ENCODE data around the gene SOX6. TPM values are rescaled to one million over a fixed set of nuclear protein-coding genes. Genes with fewer than 3 reads are reported as not detected.

Gene SOX6
- total RNA-seq, 1 experiment from 2014 or later: 0.21 TPM

DNA sequence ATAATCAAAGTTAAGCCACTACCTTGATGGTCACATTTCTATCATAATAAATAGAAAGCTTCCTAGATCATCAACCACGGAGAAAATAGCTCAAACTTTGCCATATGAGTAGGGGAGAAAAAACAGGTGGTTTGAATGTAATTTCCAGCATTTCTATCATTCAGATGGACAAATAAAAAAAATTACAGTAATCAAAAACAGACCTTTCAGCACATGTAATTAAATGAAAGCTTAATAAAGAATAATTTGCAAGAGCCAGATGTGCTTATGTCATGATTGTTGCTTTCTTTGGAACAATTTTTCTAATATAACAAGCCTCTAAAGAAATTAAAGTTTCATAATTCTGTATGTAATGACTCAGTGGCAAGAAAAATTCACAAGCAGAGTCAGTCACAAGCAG is 297.0 kb downstream of the SOX6 start:
- no peak for ATAC-seq
- no peak for DNase-seq (ENCODE audit: low read depth, low spot score)
- intact Hi-C loops (cut with micrococcal nuclease; ENCODE audit: unreplicated experiment): no loop called here
- ChIA-PET POLR2A (no interaction called here), CTCF (no interaction called here)
- Histone ChIP-seq H3K9me3 (ENCODE audit: control insufficient read depth, insufficient read depth, low read depth, low read length) (no peaks in the 10 kb centered on the region), H3K27ac (ENCODE audit: low read length) (no peak overlapping the region), H3K36me3 (ENCODE audit: control insufficient read depth, insufficient read depth, low read length) (no peaks in the 10 kb centered on the region), H3K4me1 (ENCODE audit: control insufficient read depth, insufficient read depth, low read length) (no peaks in the 10 kb centered on the region), H3K4me3 (ENCODE audit: low read depth in 2 of 2, low read length in 2 of 2) (no peak overlapping the region), H3K27me3 (ENCODE audit: control insufficient read depth, insufficient read depth, low read length) (no peaks in the 10 kb centered on the region)
- TF ChIP-seq, protein P1, sequence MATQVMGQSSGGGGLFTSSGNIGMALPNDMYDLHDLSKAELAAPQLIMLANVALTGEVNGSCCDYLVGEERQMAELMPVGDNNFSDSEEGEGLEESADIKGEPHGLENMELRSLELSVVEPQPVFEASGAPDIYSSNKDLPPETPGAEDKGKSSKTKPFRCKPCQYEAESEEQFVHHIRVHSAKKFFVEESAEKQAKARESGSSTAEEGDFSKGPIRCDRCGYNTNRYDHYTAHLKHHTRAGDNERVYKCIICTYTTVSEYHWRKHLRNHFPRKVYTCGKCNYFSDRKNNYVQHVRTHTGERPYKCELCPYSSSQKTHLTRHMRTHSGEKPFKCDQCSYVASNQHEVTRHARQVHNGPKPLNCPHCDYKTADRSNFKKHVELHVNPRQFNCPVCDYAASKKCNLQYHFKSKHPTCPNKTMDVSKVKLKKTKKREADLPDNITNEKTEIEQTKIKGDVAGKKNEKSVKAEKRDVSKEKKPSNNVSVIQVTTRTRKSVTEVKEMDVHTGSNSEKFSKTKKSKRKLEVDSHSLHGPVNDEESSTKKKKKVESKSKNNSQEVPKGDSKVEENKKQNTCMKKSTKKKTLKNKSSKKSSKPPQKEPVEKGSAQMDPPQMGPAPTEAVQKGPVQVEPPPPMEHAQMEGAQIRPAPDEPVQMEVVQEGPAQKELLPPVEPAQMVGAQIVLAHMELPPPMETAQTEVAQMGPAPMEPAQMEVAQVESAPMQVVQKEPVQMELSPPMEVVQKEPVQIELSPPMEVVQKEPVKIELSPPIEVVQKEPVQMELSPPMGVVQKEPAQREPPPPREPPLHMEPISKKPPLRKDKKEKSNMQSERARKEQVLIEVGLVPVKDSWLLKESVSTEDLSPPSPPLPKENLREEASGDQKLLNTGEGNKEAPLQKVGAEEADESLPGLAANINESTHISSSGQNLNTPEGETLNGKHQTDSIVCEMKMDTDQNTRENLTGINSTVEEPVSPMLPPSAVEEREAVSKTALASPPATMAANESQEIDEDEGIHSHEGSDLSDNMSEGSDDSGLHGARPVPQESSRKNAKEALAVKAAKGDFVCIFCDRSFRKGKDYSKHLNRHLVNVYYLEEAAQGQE (IDR thresholded peaks at IDR 0.05; ENCODE audit: insufficient read depth in 1 of 2, low read depth in 2 of 2, low read length in 1 of 2): no peak
- TF ChIP-seq POLR2AphosphoS5 (IDR thresholded peaks at IDR 0.05; ENCODE audit: low read depth, low read length): no peak
- no peak for TF ChIP-seq TCF7L2 (IDR thresholded peaks at IDR 0.05; ENCODE audit: low read depth, low read length)
- no peak for TF ChIP-seq SIN3A (IDR thresholded peaks at IDR 0.05; ENCODE audit: borderline replicate concordance, insufficient read depth, low read depth, low read length)
- no peak for TF ChIP-seq CTCF (IDR thresholded peaks at IDR 0.05)
- in situ Hi-C loops (cut with HindIII; ENCODE audit: low pct_unique_long_range_greater_than_20kb, low sequenced_read_pairs): no loop called here
- BruUV-seq (replicated peaks): no TSS peak

DNA sequence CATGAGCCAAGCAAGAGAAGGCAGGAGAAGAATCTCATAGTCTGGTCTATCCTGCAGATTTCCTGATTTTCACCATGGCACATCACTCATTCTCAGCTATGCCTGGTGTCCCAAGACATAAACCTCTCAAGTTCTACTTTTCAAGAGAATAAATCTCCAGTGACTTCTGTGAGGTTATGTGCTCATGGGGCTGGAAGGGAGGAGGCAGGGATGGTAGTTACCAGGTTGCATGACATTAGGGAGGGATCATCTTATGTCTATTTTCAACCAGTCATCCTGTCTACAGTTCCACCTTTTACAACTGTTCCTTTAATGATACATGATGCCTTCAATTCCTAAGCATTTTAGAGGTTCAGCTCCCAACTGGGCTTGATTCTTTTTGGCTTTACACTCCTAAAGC is 297.7 kb downstream of the SOX6 start:
- no peak for DNase-seq (ENCODE audit: low read depth, low spot score)
- intact Hi-C loops (cut with micrococcal nuclease; ENCODE audit: unreplicated experiment): no loop called here
- Histone ChIP-seq H3K36me3 (ENCODE audit: control insufficient read depth, insufficient read depth, low read length) (no peaks in the 10 kb centered on the region), H3K27me3 (ENCODE audit: control insufficient read depth, insufficient read depth, low read length) (no peaks in the 10 kb centered on the region), H3K9me3 (ENCODE audit: control insufficient read depth, insufficient read depth, low read depth, low read length) (no peaks in the 10 kb centered on the region), H3K4me1 (ENCODE audit: control insufficient read depth, insufficient read depth, low read length) (no peaks in the 10 kb centered on the region), H3K4me3 (ENCODE audit: low read depth in 2 of 2, low read length in 2 of 2) (no peak overlapping the region), H3K27ac (ENCODE audit: low read length) (no peak overlapping the region)
- TF ChIP-seq, protein P1 (IDR thresholded peaks at IDR 0.05; ENCODE audit: insufficient read depth in 1 of 2, low read depth in 2 of 2, low read length in 1 of 2): no peak
- TF ChIP-seq SIN3A (IDR thresholded peaks at IDR 0.05; ENCODE audit: borderline replicate concordance, insufficient read depth, low read depth, low read length) (no peak), CTCF (IDR thresholded peaks at IDR 0.05) (no peak), POLR2AphosphoS5 (IDR thresholded peaks at IDR 0.05; ENCODE audit: low read depth, low read length) (no peak), TCF7L2 (IDR thresholded peaks at IDR 0.05; ENCODE audit: low read depth, low read length) (no peak)
- in situ Hi-C loops (cut with HindIII; ENCODE audit: low pct_unique_long_range_greater_than_20kb, low sequenced_read_pairs): no loop called here
- ChIA-PET CTCF (no interaction called here), POLR2A (no interaction called here)
- no peak for ATAC-seq
- BruUV-seq (replicated peaks): no TSS peak
